ENCODE results near the gene CD7.

Gene CD7

DNA sequence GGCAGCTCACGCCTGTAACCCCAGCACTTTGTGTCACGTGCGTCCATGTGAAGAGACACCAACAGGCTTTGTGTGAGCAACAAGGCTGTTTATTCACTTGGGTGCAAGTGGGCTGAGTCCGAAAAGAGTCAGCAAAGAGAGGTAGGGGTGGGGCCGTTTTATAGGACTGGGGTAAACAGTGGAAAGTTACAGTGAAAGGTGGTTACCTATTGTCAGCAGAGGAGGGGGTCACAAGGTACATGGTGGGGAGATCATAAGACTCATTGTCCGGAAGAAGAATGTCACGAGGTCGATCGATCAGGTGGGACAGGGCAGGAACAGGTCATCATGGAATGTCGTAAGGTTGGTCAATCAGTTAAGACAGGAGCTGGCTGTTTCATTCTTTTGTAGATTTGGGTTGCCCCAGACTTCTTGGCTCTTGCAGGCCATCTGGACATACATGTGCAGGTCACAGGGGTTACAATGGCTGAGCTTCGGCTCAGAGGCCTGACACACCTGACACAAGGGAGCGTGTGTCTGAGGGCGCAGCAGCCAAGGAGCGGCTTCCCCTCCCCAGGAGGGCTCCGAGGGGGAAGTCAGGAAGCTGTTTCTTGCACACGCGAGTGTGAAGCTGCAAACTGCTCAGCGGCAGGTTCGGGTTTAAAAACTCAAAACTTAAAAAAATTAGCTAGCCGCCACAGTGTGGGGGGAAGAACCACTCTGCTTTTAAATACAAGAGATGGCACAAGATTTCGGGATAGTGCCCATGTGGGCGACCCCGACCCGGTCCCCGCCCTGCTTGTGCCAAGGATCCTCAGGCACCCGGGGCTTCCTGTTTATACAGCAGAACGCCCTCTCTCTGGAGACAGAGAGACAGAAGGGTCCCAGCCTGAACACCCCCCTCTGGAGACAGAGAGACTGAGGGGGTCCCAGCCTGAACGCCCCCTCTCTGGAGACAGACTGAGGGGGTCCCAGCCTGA lies 29.2 kb upstream of the CD7 start:
- DNase-seq (ENCODE audit: low read depth in 2 of 2): no peak

DNA sequence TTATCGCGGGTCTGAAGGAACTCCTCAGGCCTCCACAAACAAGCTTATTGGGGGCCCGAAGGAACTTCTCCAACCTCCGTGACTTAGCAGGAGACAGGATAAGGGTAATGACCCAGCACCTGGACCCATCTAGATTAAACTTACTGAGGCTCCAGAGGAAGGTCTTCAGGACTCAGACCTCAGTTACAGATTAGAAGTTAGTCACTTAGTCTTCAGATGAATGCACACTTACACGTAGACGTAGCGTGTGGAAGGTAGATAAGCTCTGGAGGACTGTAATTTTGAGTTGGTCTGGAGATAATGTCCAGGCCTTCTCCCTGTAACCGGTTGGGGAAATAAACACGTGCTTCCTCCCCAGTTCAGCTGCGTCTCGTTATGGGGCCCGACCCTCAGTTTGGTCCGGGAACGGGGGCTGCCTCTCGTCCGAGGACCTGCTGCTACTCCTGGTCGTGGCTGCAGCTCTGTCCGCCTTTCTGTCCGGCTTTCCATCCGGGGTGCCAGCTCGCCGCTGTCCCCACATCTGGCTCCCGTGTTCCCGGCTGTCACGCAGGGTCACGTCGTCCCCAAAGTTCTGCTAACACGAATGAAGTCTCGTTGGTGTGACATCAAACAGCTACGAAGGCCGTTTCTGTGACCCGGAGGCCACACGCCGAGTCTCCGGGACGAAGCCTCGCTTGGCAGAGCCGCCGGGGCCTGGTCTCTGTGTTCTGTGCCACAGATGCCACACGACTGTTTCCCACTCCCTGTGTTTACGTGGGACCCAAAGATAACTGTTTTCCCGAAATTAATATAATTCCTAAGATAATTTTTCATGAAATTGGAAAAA lies 28.0 kb upstream of the CD7 start:
- no peak for DNase-seq (ENCODE audit: low read depth in 2 of 2)

DNA sequence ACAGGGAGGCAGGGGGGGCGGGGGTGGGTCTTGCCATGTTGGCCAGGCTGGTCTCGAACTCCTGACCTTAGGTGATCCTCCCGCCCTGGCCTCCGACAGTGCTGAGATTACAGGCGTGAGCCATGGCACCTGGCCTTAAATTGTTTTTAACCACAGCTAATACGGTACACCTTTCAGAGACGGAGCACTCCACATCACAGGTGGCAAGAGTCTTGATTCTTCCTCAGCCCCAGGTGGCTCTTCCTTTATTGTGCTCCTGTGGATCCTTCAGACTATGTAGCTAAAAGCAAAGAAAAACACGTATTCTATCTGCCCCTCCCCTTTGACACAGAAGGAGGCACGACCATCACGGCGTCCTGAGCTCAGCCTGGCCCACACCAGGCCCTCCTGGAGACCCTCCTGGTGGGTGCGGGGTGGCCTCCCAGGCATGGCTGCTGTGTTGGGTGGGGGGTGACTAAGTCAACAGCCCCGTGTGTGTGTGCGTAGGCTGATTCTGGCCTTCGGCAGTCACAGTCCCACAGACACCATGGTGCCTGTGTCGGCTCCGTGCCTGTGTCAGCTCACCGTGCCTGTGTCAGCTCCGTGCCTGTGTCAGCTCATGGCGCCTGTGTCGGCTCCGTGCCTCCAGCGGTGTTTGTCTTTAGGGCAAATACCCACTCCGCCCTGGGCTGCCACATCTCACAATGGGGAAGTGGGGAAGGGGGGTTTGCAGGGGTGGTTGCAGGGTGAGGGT lies 26.9 kb upstream of the CD7 start:
- no peak for DNase-seq (ENCODE audit: low read depth in 2 of 2)

DNA sequence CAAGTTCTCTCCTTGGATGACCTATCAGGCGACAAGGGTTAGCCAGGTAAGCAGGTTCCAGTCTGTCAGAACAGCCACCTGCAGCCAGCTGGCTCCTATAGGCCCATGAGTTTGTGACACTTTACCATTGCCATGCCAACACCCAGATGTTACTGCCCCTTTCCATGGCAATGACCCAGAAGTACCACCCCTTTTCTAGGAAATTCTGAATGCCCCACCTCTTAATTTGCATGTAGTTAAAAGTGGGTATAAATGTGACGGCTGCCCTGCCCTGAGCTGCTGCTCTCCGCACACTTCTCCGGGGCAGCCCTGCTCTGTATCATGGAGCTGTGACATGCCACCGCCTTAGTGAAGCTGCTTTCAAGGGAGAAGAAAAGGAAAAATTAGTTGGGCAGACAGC lies 26.2 kb upstream of the CD7 start:
- DNase-seq (ENCODE audit: low read depth in 2 of 2): no peak

DNA sequence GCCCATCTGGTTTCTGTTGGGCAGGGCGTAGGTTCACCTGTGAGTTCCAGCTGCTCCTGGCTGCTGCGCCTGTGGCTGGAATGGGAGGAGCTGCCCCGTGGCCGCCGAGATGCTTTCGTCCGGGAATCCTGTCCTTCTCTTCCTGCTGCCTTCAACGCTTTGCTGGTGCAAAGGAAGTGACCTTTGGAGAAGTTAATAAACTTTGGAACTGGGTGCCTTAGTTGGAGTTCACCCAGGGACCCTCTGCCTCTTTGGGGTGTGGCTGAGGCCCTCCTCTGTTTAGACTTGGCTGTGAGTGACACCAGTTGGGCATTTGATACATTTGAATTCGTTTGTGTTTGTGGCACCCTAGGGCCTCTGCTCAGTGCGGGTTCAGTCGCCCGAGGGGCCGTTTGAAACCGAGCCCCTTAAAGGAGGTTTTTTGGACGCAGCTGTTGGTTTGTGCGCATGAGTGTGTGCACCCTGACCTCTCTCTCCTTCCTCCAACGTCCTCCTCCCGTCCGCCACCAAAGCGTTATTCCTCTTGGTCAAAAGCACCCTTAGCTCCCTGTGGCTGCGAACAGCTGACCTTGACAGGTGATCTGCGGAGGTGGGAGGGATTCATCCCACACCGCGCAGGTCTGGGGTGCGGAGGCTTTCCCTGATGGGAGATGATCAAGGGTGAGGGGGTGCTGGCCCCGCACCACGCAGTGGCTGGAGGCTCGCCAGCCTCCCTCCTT lies 25.1 kb upstream of the CD7 start:
- DNase-seq (ENCODE audit: low read depth in 2 of 2): no peak

DNA sequence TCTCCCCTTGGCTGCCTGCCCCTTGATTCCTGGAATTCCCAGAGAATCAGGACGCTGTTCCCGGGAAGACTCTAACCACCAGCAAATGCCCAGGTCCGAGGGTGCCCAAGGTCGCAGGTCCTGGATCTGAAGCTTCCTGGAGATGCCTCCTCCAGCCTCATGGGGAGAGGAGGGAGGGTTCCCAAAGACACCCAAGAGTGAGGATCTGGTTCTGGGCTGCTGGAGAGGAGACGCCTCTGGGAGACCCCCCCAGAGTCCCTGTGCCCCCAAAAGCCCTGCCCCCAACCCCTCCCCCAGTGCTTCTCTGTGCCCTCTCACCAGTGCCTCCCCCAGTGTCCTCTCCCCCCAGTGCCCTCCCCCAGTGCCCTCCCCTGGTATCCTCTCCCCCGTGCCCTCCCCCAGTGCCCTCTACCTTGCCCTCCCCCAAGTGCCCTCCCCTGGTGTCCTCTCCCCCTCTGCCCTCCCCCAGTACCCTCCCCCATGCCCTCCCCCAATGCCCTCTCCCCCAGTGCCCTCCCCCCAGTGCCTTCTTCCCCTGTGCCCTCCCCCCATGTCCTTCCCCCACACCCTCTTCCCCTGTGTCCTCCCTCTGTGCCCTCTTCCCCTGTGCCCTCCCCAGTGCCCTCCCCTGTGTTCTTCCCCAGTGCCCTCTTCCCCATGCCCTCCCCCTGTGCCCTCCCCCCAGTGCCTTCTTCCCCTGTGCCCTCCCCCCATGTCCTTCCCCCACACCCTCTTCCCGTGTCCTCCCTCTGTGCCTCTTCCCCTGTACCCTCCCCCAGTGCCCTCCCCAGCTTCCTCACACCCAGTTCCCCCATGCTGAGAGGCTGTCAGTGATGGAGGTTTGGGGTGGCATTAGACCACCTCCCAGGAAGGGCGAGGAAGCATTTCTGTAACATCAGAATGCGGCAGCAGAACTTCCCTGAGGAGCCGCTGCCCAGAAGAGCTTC lies 22.5 kb upstream of the CD7 start:
- DNase-seq (ENCODE audit: low read depth in 2 of 2): no peak

DNA sequence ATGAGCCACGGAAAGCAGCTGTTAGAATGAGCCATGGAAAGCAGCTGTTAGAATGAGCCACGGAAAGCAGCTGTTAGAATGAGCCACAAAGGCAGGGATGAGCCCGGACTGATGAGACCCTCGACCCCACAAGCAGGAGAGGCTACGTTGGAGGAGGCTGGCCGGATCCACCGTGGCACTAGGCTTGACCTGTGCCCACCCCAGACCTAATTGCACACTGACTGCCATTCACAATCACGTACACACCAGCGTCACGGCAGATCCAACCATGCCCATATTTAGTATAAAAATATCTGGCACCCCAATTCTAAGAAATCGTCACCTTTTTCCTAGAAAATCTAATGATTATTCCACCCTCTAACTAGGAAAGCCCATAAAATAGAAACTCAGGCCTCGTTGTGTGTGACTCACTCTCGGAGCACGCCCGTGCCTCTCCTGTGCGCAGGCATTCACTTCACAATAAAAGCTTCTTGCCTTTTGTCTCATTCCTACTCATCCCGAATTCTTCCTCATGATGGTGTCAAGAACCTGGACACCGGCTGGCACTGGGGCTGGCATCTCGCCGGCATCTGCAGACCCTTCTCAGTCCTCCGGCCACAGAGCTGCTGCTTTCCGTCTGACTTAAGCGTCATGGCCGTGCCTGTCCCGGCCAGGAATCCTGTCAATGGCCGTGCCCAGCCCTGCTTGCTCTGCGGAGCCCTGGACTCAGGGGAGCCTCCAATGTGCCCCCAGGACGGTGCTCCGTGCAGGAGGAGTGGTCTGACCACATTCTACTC lies 21.6 kb upstream of the CD7 start:
- DNase-seq (ENCODE audit: low read depth in 2 of 2): no peak

DNA sequence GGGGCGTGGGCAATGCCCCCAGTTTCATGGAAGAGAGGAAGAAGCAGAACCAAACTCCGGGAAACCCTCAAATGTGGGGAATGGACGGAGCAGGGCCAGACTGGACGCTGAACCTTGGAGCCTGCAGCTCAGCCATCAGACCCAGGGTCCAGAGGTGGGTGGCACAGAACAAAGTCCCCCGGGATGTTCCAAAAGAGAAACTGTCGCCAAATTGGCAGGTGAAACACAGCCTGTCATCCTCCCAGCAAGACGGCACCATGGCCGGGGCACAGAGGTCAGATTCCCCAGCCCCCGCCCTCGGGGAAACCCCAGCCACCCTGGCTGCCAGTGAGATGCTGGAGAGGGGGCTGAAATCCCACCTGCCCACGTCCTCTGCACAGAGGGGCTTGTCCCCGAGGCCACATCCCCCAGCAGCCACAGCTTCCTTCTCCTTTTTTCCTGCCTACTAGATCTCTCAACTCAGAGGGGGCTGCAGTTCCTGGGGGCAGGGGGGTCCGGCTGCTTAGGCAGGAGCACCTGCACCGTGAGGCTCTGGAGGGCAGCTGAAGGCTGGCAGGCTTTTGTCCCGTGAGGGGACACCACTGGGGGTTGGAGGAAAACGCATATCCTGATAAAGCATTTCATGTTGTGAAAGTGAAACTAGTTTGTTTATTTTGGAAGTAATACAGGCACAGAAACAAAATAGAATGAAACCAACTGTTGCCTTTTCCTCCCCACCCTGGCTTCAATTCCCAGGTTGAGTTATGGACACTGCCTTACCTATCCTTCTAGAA lies 17.4 kb upstream of the CD7 start:
- no peak for DNase-seq (ENCODE audit: low read depth in 2 of 2)

DNA sequence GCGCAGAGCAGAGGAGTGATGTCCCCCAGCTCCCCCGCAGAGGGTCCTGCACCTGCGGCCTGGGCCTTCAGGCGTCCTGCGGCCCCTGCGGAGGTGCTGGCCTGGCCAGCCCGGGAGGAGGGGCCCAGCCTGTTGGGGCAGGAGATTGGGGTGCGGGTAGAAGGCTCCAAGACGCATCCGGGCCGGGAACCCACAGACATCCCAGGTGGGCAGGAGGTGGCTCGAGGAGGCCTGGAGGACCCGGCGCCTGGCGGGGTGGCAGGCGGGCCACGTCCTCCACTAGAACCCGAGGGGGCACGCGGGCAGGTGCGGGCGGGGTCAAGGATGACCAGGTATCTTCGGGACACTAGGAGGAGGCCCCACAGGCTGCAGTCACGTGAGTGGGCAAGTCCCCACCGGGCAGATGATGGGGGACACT lies 16.8 kb upstream of the CD7 start:
- no peak for DNase-seq (ENCODE audit: low read depth in 2 of 2)

DNA sequence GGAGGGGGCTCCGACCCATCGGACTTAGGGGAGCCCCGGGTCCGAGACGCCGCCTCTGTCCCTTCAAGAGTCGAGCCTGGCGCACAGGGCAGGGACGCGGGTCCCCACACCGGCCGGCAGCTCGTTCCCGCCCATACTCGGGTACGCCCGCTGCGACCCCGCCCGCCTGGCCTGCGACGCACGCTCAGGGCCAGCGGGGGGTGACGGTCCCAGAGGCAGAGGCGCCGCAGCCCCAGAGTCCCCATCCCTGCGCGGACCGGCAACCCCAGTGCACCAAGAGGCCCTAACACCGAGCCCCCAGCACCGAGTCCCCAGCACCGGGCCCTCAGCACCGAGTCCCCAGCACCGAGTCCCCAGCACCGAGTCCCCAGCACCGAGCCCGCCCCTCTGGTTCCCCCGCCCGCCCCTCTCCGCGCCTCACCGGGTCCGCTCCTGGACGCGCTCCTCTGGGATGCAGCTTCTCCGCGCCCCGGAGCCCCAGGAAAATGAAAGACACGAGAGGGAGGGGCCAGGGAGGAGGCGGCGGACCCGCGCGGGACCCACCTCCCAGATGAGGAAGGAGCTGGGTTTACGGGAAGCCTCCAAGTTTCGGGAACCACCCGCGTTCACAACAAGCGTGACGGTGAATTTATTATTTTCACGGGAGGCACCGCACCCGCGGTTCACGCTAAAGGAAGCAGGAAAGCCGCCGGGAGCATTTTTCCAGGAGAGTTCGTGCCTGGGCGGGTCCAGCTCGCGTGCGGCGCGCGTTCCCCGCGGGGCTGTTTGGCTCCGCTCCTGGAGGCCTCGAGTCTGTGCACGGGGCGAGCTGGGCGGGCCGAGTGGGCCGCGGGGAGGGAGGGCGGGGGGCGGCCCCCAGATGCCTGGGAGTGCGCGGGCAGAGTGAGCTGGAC lies 16.1 kb upstream of the CD7 start, which contains the start of gene SECTM1:
TSS of gene SECTM1 (minus strand) at position 488 of the 893 bp plus-strand sequence. CDS start 6,526 bp downstream, outside the sequence.
- DNase-seq (ENCODE audit: low read depth in 2 of 2): no peak

DNA sequence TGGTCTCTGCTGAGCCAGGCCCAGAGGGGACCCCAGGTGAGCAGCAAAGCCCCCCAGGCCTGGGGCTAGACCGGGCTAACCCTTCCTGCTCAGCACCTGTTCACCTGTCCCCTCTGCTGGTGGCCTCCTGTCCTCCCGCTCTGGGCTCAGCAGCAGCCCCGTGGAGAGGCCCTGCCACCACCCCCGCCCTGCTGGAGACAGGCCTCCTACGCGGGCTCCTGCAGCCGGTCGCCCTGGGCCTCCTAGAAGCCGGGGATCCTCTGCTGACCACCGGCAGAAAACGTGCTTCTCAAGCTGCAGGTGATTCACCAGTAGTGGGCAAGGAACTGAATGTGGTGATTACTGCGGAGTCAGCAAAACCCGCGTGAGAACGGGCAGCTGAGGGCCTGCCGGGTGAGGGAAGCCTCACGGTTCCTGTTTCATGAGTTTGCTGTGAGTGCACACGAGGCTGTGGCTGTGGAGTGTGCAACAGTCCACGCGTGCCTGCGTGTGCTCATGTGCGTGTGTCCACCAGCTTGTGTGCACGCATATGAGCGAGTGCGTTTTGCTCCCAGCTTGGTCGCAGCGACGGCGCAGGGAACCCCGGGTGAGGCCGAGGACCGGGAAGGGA lies 15.4 kb upstream of the CD7 start:
- DNase-seq (ENCODE audit: low read depth in 2 of 2): no peak

DNA sequence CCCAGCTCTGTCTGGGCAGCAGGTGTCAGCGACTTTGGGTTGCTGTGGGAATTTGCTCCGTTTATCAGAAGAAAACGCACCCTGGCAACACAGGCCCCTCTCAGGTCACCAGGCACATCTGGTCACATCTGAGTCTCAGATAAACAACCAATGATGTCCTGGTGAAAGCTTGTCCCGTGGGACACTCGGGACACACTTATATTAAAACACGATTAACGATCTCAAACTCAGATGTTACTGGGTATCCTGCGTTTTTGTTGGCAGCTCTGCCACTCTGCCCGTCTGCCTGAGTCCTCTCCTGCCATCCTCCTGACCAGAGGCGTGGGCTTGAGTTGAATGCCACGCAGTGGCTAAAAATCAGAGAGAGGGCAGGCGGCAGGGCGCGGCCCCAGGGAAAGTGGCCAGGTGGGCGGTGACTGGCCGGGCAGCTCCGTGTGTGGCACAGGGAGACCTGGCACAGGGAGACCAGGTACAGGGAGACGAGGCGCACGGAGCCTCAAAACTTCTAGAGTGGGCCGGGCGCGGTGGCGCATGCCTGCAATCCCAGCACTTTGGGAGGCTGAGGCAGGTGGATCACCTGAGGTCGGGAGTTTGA lies 14.0 kb upstream of the CD7 start:
- DNase-seq (ENCODE audit: low read depth in 2 of 2): no peak

DNA sequence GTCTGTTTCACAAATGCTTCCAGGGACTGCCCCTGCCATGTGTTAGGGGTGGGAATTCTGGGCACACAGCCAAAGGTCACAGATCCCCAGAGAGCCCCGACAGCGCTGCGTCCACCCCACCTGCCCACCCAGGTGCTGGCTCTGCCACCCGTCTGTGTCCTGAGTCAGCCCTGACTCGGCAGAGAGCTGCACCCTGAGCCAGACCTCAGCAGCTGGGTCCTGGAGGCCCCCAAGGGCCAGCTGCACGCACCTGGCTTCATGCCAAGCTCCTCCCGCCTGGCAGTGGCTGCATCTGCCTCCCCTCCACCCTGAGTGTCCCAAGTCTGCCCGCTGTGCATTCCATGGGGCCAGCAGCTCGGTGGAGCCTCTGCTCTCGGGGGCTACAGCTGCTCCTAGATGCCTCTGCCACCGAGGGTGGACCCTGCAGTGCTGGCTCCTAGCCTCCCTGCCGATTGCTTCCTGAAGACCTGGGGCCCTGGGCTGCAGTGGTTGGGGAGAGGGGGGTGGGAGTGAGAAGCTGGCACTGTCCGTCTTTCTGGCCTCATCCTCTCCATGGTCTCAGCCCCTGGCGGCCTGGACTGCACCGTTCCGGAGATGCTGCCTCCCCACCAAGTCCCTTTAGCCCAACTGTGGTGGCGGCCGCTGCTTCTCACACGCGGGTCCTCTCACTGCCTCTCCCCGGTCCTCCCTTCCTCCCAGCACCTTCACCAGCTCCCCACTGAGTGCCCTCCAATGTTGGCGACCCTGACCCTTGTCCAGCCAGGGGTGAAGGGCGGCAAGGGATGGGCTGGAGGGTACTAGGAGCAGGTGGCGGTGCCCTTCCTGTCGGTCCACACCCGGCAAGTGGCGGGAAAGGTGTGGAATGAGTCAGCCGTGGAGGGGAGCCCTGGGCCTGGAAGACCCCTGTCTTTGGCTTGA lies 13.2 kb upstream of the CD7 start:
- DNase-seq (ENCODE audit: low read depth in 2 of 2): no peak

DNA sequence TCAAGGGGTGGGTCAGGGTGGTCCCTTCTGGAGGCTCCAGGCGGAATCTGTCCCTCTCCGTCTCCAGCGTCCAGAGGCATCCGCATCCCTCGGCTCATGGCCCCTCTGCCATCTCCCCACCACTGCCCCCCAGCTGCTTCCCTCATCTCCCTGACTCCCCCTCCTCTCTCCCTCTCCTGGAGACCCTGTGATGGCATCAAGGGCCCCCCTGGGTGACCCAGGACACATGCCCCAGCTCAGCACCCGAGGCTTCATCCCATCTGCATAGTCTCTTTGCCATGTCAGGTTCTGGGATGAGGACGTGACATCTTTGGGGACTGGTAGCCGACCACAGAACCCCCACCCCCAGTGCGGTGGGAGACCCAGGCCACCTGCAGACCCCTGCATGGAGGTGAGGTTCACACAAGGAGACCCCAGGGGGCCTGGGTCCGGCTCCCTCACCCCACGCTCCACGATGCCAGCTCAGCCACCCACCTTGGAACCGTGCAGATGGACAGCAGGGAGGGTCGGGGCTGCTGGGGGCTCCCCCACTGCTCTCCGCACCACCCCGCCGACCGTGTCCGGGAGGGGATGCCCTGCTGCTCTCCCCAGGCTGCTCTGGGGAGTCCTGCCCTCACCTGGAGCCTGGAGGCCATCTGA lies 12.4 kb upstream of the CD7 start:
- no peak for DNase-seq (ENCODE audit: low read depth in 2 of 2)

DNA sequence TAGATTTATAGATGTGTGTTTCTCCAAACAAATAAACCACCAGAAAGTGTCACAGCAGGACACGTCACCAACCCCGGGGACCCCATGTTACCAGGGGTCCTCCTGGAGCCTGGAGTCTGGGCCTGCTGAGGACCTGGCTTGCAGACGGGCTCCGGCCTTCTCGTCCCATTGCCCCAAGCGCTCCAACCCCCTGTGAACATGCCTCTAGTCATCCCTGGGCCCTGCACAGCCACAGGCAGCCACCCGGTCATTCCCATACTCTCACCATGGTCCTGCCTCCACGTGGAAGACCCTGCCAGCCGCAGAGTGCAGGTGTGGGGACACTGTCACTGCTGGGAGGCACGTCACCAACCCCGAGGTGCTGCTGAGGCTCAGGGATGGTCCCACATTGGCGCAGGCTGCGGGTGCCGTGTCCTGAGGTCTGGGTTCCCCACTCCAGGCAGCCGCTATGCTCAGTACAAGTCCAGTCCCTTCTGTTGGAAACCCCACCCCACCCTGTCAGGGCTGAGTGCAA lies 11.6 kb upstream of the CD7 start:
- no peak for DNase-seq (ENCODE audit: low read depth in 2 of 2)

Measured in activated CD8-positive, alpha-beta memory T cell treated with anti-CD3 and anti-CD28 coated beads for 4 hours (primary cell).